ENCODE results near the gene SUFU. TPM values are rescaled to one million over a fixed set of nuclear protein-coding genes. Genes with fewer than 3 reads are reported as not detected.

SUFU gene
- total RNA-seq, 1 donor: 3.6 TPM

DNA sequence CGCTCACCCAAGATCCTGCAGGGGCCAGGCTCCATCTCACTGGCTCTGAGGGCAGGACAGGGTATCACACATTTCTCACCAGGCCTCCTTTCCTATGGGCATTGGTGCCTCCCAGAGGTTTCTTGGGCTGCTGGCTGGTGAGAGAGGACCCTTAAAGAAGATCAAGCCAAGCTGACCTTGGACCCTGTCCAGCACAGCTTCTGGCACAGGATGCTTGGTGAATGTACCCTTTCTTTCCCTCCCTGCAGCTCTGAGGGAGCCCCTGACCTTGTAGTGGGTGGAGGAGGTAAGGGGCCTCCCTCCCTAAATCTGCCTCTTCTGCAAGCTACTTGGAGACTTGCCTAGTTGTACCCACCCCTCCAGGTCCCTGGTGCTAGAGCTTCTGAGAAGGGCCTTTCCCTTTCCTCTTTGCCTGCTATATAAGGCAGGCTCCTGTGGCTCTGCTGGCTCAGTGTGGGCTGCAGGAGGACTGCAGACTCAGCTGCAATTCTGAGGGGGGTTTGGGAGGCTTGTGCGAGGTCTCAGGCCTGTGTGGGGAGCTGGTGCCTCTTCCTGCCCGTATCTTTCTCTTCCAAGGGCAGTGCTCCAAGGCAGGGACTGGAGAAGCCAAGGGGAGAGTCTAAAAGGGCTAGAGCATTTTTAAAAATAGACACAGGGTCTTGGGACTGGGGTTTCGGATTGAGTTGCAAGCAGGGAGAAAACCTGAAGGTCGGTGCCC lies 128.8 kb downstream of the SUFU start:
- peak; percentile 57 for DNase-seq (ENCODE audit: insufficient read length, low spot score, missing footprints)
- no peaks in the 10 kb centered on the region for H3K9me3 ChIP-seq (ENCODE audit: low read depth, low read length)
- no peaks in the 10 kb centered on the region for H3K79me2 ChIP-seq (ENCODE audit: insufficient read depth, low read length)
- TF ChIP-seq, protein P1, sequence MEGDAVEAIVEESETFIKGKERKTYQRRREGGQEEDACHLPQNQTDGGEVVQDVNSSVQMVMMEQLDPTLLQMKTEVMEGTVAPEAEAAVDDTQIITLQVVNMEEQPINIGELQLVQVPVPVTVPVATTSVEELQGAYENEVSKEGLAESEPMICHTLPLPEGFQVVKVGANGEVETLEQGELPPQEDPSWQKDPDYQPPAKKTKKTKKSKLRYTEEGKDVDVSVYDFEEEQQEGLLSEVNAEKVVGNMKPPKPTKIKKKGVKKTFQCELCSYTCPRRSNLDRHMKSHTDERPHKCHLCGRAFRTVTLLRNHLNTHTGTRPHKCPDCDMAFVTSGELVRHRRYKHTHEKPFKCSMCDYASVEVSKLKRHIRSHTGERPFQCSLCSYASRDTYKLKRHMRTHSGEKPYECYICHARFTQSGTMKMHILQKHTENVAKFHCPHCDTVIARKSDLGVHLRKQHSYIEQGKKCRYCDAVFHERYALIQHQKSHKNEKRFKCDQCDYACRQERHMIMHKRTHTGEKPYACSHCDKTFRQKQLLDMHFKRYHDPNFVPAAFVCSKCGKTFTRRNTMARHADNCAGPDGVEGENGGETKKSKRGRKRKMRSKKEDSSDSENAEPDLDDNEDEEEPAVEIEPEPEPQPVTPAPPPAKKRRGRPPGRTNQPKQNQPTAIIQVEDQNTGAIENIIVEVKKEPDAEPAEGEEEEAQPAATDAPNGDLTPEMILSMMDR (IDR thresholded peaks at IDR 0.05; ENCODE audit: extremely low read depth, low read depth, low read length): peak; percentile 18
- no peaks in the 10 kb centered on the region for H4K20me1 ChIP-seq (ENCODE audit: insufficient read depth, low read length)
- H3K36me3 ChIP-seq (ENCODE audit: insufficient read depth, low read length): peaks cover 7% of the 10 kb centered on the region
- H3K27me3 ChIP-seq (ENCODE audit: insufficient read depth, low read length): no peaks in the 10 kb centered on the region
- peaks cover 74% of the 10 kb centered on the region for H3K4me1 ChIP-seq (ENCODE audit: insufficient read depth, low read length)
- no peak overlapping the region for H3K4me3 ChIP-seq (ENCODE audit: insufficient read depth, low read length)
- peak overlapping the region; percentile 46 for H3K4me2 ChIP-seq (ENCODE audit: insufficient read depth, low read length)
- H3K27ac ChIP-seq (ENCODE audit: low read depth, low read length): peak overlapping the region; percentile 66
- no peak overlapping the region for H2AFZ ChIP-seq (ENCODE audit: low read length)

- Histone ChIP-seq H3K79me2 (ENCODE audit: insufficient read depth, low read length) (no peaks in the 10 kb centered on the region), H2AFZ (ENCODE audit: low read length) (peak overlapping the region; percentile 7), H3K27ac (ENCODE audit: low read depth, low read length) (peak overlapping the region; percentile 66), H3K9me3 (ENCODE audit: low read depth, low read length) (no peaks in the 10 kb centered on the region), H4K20me1 (ENCODE audit: insufficient read depth, low read length) (no peaks in the 10 kb centered on the region), H3K4me3 (ENCODE audit: insufficient read depth, low read length) (no peak overlapping the region), H3K4me2 (ENCODE audit: insufficient read depth, low read length) (peak overlapping the region; percentile 46), H3K4me1 (ENCODE audit: insufficient read depth, low read length) (peaks cover 67% of the 10 kb centered on the region), H3K27me3 (ENCODE audit: insufficient read depth, low read length) (no peaks in the 10 kb centered on the region), H3K36me3 (ENCODE audit: insufficient read depth, low read length) (peaks cover 7% of the 10 kb centered on the region)
- peak; percentile 68 for DNase-seq (ENCODE audit: insufficient read length, low spot score, missing footprints)
- TF ChIP-seq, protein P1 (IDR thresholded peaks at IDR 0.05; ENCODE audit: extremely low read depth, low read depth, low read length): no peak
Measured at GRCh38 chr10:102633287-102633686, 129.5 kb downstream of the SUFU start.

DNA sequence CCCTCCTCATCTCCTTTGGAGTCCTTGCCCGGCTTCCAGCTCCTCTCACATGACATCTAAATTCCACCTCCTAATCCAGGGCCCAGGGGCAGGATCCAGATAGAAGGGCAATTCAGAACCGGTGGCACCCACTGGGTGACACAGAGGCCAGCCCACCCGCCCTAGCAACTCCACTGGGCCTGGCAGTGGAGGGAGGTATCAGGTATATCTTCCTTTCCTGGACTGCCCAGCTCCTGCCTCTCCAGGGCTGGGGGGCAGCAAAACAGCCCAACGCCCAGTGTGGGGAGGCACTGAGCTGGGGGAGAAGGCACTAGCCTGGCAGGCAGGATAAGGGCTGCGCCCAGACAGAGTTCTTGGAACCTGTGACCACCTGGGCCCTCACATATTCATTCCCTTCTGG lies 130.1 kb downstream of the SUFU start:
- TF ChIP-seq, protein P1 (IDR thresholded peaks at IDR 0.05; ENCODE audit: extremely low read depth, low read depth, low read length): no peak
- Histone ChIP-seq H3K79me2 (ENCODE audit: insufficient read depth, low read length) (no peaks in the 10 kb centered on the region), H3K4me2 (ENCODE audit: insufficient read depth, low read length) (peak overlapping the region; percentile 46), H4K20me1 (ENCODE audit: insufficient read depth, low read length) (no peaks in the 10 kb centered on the region), H2AFZ (ENCODE audit: low read length) (no peak overlapping the region), H3K27ac (ENCODE audit: low read depth, low read length) (peak overlapping the region; percentile 66), H3K36me3 (ENCODE audit: insufficient read depth, low read length) (peaks cover 7% of the 10 kb centered on the region), H3K4me1 (ENCODE audit: insufficient read depth, low read length) (peaks cover 61% of the 10 kb centered on the region), H3K9me3 (ENCODE audit: low read depth, low read length) (no peaks in the 10 kb centered on the region), H3K4me3 (ENCODE audit: insufficient read depth, low read length) (no peak overlapping the region), H3K27me3 (ENCODE audit: insufficient read depth, low read length) (no peaks in the 10 kb centered on the region)
- DNase-seq (ENCODE audit: insufficient read length, low spot score, missing footprints): no peak

- H3K4me2 ChIP-seq (ENCODE audit: insufficient read depth, low read length): no peak overlapping the region
- TF ChIP-seq, protein P1 (IDR thresholded peaks at IDR 0.05; ENCODE audit: extremely low read depth, low read depth, low read length): no peak
Measured at GRCh38 chr10:102634686-102635085, 130.9 kb downstream of the SUFU start.

More at GRCh38 chr10:102634686-102635085, 130.9 kb downstream of the SUFU start:
- Histone ChIP-seq H4K20me1 (ENCODE audit: insufficient read depth, low read length) (no peaks in the 10 kb centered on the region), H3K4me1 (ENCODE audit: insufficient read depth, low read length) (peaks cover 53% of the 10 kb centered on the region), H3K4me3 (ENCODE audit: insufficient read depth, low read length) (no peak overlapping the region), H3K27ac (ENCODE audit: low read depth, low read length) (no peak overlapping the region), H3K9me3 (ENCODE audit: low read depth, low read length) (no peaks in the 10 kb centered on the region), H3K27me3 (ENCODE audit: insufficient read depth, low read length) (no peaks in the 10 kb centered on the region), H2AFZ (ENCODE audit: low read length) (no peak overlapping the region), H3K79me2 (ENCODE audit: insufficient read depth, low read length) (no peaks in the 10 kb centered on the region), H3K36me3 (ENCODE audit: insufficient read depth, low read length) (peaks cover 7% of the 10 kb centered on the region)
- DNase-seq (ENCODE audit: insufficient read length, low spot score, missing footprints): peak; percentile 61

Measured in osteoblast (primary cell).